ENCODE data around the gene LZTS2. TPM values are rescaled to one million over a fixed set of nuclear protein-coding genes. Genes with fewer than 3 reads are reported as not detected.

Gene LZTS2
- total and polyA plus RNA-seq, 10 donors, result 21.8 to 76.6 (median 54.6) TPM

DNA sequence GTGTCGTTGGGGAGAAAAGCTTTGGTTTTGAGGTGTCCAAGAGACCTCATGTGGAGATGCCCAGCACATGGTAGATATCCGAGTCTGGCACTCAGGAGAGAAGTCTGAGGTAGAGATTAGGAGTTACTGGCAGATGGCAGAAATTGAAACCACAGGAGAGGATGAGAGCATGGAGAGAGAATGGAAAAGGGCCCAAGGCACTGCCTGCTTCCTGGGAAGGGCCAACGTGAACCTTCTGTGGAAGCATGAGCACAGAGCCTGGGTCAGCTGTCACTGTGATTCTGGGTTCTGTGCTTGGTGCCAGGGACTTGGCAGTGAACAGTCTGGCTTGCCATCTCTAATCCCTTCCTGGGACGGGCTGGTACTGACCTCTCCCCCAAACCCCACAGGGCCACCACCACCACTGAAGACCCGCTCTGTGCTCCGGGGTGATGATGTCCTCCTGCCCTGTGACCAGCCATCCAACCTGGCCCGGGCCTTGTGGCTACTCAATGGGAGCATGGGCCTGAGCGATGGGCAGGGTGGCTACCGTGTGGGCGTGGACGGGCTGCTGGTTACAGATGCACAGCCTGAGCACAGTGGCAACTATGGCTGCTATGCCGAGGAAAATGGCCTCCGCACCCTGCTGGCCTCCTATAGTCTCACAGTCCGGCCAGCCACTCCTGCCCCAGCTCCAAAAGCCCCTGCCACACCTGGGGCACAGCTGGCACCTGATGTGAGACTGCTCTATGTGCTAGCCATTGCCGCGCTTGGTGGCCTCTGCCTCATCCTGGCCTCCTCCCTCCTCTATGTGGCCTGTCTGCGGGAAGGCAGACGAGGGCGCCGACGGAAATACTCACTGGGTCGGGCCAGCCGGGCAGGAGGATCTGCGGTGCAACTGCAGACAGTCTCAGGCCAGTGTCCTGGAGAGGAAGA, 16.4 kb upstream of the LZTS2 start:
- Histone ChIP-seq H3K9me3 (no peaks in the 10 kb centered on the region), H3K4me1 (peaks cover 11 to 29% (median 22%) of the 10 kb centered on the region in 6 donors), H3K36me3 (peaks cover 0 to 79% (median 29%) of the 10 kb centered on the region in 6 donors), H3K27ac (no peak overlapping the region), H3K4me3 (no peak overlapping the region), H3K27me3 (replicated peaks in 1 of 7) (no peaks in the 10 kb centered on the region)
- DNase-seq, result peak; percentile 67
- TF ChIP-seq POLR2A (IDR thresholded peaks at IDR 0.05) (no peak), POLR2AphosphoS5 (IDR thresholded peaks at IDR 0.05) (no peak)
- TF ChIP-seq, protein P1, sequence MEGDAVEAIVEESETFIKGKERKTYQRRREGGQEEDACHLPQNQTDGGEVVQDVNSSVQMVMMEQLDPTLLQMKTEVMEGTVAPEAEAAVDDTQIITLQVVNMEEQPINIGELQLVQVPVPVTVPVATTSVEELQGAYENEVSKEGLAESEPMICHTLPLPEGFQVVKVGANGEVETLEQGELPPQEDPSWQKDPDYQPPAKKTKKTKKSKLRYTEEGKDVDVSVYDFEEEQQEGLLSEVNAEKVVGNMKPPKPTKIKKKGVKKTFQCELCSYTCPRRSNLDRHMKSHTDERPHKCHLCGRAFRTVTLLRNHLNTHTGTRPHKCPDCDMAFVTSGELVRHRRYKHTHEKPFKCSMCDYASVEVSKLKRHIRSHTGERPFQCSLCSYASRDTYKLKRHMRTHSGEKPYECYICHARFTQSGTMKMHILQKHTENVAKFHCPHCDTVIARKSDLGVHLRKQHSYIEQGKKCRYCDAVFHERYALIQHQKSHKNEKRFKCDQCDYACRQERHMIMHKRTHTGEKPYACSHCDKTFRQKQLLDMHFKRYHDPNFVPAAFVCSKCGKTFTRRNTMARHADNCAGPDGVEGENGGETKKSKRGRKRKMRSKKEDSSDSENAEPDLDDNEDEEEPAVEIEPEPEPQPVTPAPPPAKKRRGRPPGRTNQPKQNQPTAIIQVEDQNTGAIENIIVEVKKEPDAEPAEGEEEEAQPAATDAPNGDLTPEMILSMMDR (IDR thresholded peaks at IDR 0.05 in 8 of 11, conservative IDR thresholded peaks at IDR 0.05 in 3 of 11), result no peak
- intact Hi-C loops (cut with DNase I; ENCODE audit: low total_unique reads), result no loop called here
- 92 to 97% (median 94%) methylated on average over 15 to 24 of the region's 24 CpGs for WGBS, 5 donors

DNA sequence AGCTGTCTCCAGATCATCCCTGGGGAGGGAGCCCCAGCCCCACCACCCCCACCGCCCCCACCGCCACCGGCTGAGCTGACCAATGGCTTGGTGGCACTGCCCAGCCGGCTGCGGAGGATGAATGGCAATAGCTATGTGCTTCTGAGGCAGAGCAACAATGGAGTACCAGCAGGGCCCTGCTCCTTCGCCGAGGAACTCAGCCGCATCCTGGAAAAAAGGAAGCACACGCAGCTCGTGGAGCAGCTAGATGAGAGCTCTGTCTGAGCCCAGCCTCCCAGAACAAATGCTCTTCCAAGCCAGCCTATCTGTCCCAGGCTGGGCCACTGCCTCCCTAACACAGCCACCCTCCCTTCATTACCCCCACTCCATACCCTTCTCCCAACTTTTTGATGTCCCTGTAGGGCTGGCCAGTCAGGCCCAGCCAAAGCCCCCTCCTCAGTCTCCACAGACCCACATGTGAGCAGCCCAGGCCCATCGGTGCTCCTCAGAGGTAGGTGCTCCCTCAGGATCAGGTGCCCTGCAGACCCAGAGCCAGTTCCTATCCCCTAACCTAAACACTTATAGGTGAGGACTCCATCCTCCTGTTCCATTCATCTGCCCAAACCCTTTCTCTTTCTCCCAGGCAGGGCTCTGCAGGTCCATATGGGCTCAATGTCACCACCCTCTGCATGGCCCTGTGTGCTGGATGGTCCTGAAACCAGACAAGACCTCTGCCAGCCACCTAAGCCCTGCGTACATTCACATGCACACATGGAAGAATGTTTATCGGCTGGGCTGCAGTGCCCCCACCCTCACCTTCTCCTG, 15.5 kb upstream of the LZTS2 start:
- peak; percentile 63 for DNase-seq
- Histone ChIP-seq H3K27me3 (replicated peaks in 1 of 7) (no peaks in the 10 kb centered on the region), H3K4me3 (no peak overlapping the region), H3K36me3 (peaks cover 0 to 77% (median 25%) of the 10 kb centered on the region in 6 donors), H3K4me1 (peaks cover 12 to 38% (median 31%) of the 10 kb centered on the region in 6 donors), H3K9me3 (no peaks in the 10 kb centered on the region), H3K27ac (no peak overlapping the region)
- TF ChIP-seq POLR2AphosphoS5 (IDR thresholded peaks at IDR 0.05) (no peak), POLR2A (IDR thresholded peaks at IDR 0.05) (no peak)
- TF ChIP-seq, protein P1 (IDR thresholded peaks at IDR 0.05 in 8 of 11, conservative IDR thresholded peaks at IDR 0.05 in 3 of 11), result no peak
- 81 to 96% (median 91%) methylated on average over 10 to 13 of the region's 13 CpGs for WGBS, 5 donors
- intact Hi-C loops (cut with DNase I; ENCODE audit: low total_unique reads), result no loop called here

DNA sequence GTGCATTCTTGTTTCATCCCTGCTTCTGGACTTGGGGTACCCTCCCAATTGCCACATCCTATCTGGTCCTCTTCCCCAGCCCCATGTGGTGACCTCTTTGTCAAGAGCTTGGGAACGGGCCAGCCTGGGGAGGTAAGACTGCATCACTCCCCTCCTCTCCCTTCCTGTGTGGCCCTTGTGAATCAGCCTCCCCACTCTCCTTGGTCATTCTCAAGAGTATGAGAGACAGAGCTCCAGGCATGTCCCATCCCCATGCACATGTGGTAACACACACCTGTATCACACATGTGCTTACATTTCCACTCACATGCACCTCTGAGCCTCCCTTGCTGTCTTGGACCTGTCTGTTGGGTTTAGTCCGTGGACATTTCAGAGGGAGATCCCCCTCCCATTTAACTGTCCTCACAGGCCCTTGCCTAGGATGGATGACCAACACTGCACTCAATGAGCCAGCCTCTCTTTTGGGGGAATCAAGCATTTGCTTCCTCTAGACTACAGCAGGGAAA, 14.9 kb upstream of the LZTS2 start:
- Histone ChIP-seq H3K9me3 (no peaks in the 10 kb centered on the region), H3K4me1 (peaks cover 12 to 44% (median 37%) of the 10 kb centered on the region in 6 donors), H3K36me3 (peaks cover 0 to 77% (median 24%) of the 10 kb centered on the region in 6 donors), H3K27me3 (replicated peaks in 1 of 7) (no peaks in the 10 kb centered on the region), H3K4me3 (no peak overlapping the region), H3K27ac (no peak overlapping the region)
- 68 to 86% (median 83%) methylated on average over 2 of the region's 2 CpGs for WGBS, 5 donors
- no peak for TF ChIP-seq POLR2A (IDR thresholded peaks at IDR 0.05)
- TF ChIP-seq, protein P1 (IDR thresholded peaks at IDR 0.05 in 8 of 11, conservative IDR thresholded peaks at IDR 0.05 in 3 of 11), result no peak
- no peak for TF ChIP-seq POLR2AphosphoS5 (IDR thresholded peaks at IDR 0.05)
- intact Hi-C loops (cut with DNase I; ENCODE audit: low total_unique reads), result no loop called here
- DNase-seq, result peak; percentile 16
